Measurements from ENCODE around the gene PARK7. TPM values are rescaled to one million over a fixed set of nuclear protein-coding genes. Genes with fewer than 3 reads are reported as not detected.

PARK7 gene
- total and polyA plus RNA-seq, 8 donors: 227 to 307 (median 286) TPM

DNA sequence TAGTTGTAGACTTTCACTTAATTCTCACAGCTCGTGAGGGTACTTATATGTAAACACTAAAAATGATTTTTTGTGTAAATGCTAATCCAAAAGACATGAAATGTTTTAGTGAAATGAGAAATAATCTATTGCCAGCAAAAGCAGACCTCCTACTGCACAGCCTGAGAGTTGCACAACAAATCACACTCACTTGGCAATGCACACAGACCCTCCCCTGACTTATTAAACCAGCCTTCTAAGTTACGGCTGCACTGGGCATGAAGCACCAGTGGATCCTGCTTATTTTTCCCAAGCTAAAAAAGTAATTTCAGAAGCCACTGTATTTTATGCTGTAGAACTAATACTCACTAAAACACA is 54.3 kb downstream of the PARK7 start:
- peaks cover 37 to 60% of the 10 kb centered on the region in 2 donors for H3K4me1 ChIP-seq
- no peaks in the 10 kb centered on the region for H3K27me3 ChIP-seq
- no peaks in the 10 kb centered on the region for H3K9me3 ChIP-seq
- DNase-seq (peak in 2 of 4 donors; percentile 59 to 80), ATAC-seq (peak; percentile 52)
- peaks cover 0 to 32% of the 10 kb centered on the region in 2 donors for H3K36me3 ChIP-seq
- peak overlapping the region; percentile 4 to 74 for H3K27ac ChIP-seq
- TF ChIP-seq, protein P1, sequence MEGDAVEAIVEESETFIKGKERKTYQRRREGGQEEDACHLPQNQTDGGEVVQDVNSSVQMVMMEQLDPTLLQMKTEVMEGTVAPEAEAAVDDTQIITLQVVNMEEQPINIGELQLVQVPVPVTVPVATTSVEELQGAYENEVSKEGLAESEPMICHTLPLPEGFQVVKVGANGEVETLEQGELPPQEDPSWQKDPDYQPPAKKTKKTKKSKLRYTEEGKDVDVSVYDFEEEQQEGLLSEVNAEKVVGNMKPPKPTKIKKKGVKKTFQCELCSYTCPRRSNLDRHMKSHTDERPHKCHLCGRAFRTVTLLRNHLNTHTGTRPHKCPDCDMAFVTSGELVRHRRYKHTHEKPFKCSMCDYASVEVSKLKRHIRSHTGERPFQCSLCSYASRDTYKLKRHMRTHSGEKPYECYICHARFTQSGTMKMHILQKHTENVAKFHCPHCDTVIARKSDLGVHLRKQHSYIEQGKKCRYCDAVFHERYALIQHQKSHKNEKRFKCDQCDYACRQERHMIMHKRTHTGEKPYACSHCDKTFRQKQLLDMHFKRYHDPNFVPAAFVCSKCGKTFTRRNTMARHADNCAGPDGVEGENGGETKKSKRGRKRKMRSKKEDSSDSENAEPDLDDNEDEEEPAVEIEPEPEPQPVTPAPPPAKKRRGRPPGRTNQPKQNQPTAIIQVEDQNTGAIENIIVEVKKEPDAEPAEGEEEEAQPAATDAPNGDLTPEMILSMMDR (IDR thresholded peaks at IDR 0.05): no peak
- H3K4me3 ChIP-seq: no peak overlapping the region
- intact Hi-C loops (cut with DNase I): loop anchor here in 1 of 2 donors (10.0 kb wide), 1 partner anchor 339 kb away; no protein-coding TSS in a partner anchor

DNA sequence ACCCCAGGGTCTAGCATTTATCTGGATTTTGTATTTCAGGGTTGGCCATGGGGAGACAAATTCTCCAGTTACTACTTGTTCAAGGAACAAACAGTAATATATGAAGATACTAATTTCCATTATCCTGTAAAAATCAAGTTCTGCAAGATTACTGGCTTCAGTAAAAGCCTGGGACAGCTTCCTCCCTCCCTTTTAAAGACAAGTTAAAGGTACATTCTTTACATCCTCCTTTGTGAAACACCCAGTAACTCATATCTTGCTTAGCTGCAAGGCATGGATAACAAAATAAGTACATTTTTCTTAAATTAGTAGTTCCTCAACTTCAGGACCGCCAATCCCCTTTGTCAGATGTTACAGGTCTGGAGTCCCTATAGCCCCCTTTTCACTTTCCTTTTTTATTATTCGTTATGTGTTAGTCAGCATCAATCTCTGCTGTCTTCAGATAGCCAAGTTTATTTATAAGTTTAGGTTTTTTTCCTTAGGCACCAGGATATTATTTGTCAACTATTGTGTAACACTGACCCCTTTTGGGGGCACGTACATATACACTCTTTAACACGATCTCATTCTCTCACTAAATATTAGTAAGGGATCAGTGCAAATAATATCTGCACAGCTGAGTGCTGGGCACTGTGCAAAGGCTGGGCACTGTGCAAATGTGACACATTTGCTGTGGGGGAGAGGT is 54.8 kb downstream of the PARK7 start:
- peak overlapping the region; percentile 4 to 74 for H3K27ac ChIP-seq
- intact Hi-C loops (cut with DNase I): loop anchor here in 1 of 2 donors (10.0 kb wide), 1 partner anchor 338 kb away; no protein-coding TSS in a partner anchor
- H3K36me3 ChIP-seq: peaks cover 0 to 26% of the 10 kb centered on the region in 2 donors
- H3K4me1 ChIP-seq: peaks cover 37 to 65% of the 10 kb centered on the region in 2 donors
- no peaks in the 10 kb centered on the region for H3K9me3 ChIP-seq
- no peak overlapping the region for H3K4me3 ChIP-seq
- no peaks in the 10 kb centered on the region for H3K27me3 ChIP-seq
- DNase-seq (peak in 1 of 4 donors; percentile 27), ATAC-seq (no peak)
- TF ChIP-seq, protein P1 (IDR thresholded peaks at IDR 0.05): no peak

DNA sequence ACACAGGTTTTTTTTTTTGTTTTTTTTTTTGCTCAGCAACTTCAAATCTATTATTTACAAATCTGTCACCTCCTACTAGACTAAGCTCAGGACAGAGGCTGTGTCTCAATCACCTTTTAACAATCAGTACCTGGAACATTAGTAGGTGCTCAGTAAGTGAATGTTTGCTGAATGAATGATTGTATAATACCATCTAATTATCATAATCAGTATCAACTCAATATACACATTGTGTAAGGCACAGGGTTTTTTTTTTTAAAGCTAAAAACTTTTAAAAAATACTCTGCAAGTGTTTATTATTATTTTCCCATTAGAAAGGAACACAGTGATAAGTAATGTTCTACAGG is 55.4 kb downstream of the PARK7 start:
- DNase-seq (no peak), ATAC-seq (no peak)
- H3K9me3 ChIP-seq: no peaks in the 10 kb centered on the region
- H3K4me3 ChIP-seq: no peak overlapping the region
- TF ChIP-seq, protein P1 (IDR thresholded peaks at IDR 0.05): no peak
- H3K4me1 ChIP-seq: peaks cover 38 to 65% of the 10 kb centered on the region in 2 donors
- intact Hi-C loops (cut with DNase I): loop anchor here in 1 of 2 donors (10.0 kb wide), 1 partner anchor 338 kb away; no protein-coding TSS in a partner anchor
- peaks cover 0 to 26% of the 10 kb centered on the region in 2 donors for H3K36me3 ChIP-seq
- peak overlapping the region; percentile 4 to 74 for H3K27ac ChIP-seq
- no peaks in the 10 kb centered on the region for H3K27me3 ChIP-seq

DNA sequence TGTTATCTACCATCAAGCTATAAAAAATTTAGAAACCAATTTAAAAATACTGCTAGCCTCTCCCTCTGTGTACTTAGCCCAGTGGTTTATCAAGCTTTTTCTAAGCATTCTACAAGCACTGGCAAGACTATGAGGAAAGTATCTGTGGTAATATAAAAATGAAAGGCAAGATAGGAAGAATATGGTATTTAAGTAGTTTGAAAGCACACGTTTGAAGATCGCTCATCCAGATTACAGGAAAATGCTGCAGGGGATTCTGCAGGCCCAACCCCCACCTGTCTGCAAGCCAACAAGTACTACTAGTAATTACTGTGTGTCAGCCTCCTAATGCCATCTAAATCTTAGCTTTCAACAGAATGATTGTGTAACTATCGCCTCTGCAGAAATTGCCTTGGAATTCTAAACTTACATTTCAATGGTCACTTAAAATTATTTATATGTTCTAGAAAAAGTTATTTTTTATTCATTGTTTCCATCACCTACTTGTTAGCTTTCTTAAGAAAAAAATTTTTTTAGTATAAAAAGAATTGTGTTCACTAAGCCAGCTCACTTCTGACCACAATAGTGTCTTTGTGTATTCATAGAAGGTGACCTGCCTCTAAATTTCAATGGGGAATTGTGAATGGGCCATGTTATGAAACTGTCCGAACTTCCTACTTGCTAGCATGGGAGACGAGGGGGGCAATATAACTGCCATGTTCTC is 56.1 kb downstream of the PARK7 start:
- ATAC-seq (peak; percentile 4), DNase-seq (peak in 1 of 4 donors; percentile 37)
- intact Hi-C loops (cut with DNase I): loop anchor here in 1 of 2 donors (10.0 kb wide), 1 partner anchor 337 kb away; no protein-coding TSS in a partner anchor
- peak overlapping the region in 1 of 2 donors; percentile 46 for H3K27ac ChIP-seq
- H3K4me1 ChIP-seq: peaks cover 41 to 63% of the 10 kb centered on the region in 2 donors
- H3K9me3 ChIP-seq: no peaks in the 10 kb centered on the region
- H3K36me3 ChIP-seq: peaks cover 0 to 20% of the 10 kb centered on the region in 2 donors
- TF ChIP-seq, protein P1 (IDR thresholded peaks at IDR 0.05): no peak
- H3K27me3 ChIP-seq: no peaks in the 10 kb centered on the region
- no peak overlapping the region for H3K4me3 ChIP-seq

All from left lung (tissue), 10 donors.